ENCODE measurements around the gene DNAJB1. TPM values are rescaled to one million over a fixed set of nuclear protein-coding genes. Genes with fewer than 3 reads are reported as not detected.

DNAJB1 gene
- total and polyA plus RNA-seq, 2 experiments from 2014 or later, result 41.8 to 82.8 TPM

GRCh38 chr19:14560776-14561108 is 42.5 kb upstream of the DNAJB1 start:
- peaks cover 28% of the 10 kb centered on the region for H3K4me1 ChIP-seq (ENCODE audit: low read depth)

GRCh38 chr19:14559916-14560775 is 41.9 kb upstream of the DNAJB1 start:
- no peak for TF ChIP-seq CTCF (IDR thresholded peaks at IDR 0.05; ENCODE audit: low read depth, low read length)
- Histone ChIP-seq H3K27me3 (no peaks in the 10 kb centered on the region), H3K4me3 (no peak overlapping the region), H3K4me1 (ENCODE audit: low read depth) (peaks cover 28% of the 10 kb centered on the region), H3K9me3 (ENCODE audit: low read depth) (no peaks in the 10 kb centered on the region), H3K36me3 (peaks cover under 1% of the 10 kb centered on the region), H3K27ac (peak overlapping the region; percentile 92)
- no peak for DNase-seq (ENCODE audit: low read depth in 1 of 2, low spot score in 1 of 2)

More at GRCh38 chr19:14560776-14561108, 42.5 kb upstream of the DNAJB1 start:
- H3K9me3 ChIP-seq (ENCODE audit: low read depth), result no peaks in the 10 kb centered on the region
- H3K4me3 ChIP-seq, result no peak overlapping the region
- H3K27ac ChIP-seq, result peak overlapping the region; percentile 92
- H3K27me3 ChIP-seq, result no peaks in the 10 kb centered on the region
- no peak for DNase-seq (ENCODE audit: low read depth in 1 of 2, low spot score in 1 of 2)
- no peak for TF ChIP-seq CTCF (IDR thresholded peaks at IDR 0.05; ENCODE audit: low read depth, low read length)
- H3K36me3 ChIP-seq, result peaks cover 3% of the 10 kb centered on the region

- TF ChIP-seq CTCF (IDR thresholded peaks at IDR 0.05; ENCODE audit: low read depth, low read length), result no peak
- Histone ChIP-seq H3K27me3 (no peaks in the 10 kb centered on the region), H3K4me1 (ENCODE audit: low read depth) (peaks cover 28% of the 10 kb centered on the region), H3K27ac (peak overlapping the region; percentile 14), H3K4me3 (no peak overlapping the region), H3K36me3 (no peaks in the 10 kb centered on the region), H3K9me3 (ENCODE audit: low read depth) (no peaks in the 10 kb centered on the region)
- DNase-seq (ENCODE audit: low read depth in 1 of 2, low spot score in 1 of 2), result no peak
These were observed 40.3 kb upstream of the DNAJB1 start for GRCh38 chr19:14558370-14559066.

GRCh38 chr19:14556662-14557188 is 38.5 kb upstream of the DNAJB1 start:
- no peaks in the 10 kb centered on the region for H3K36me3 ChIP-seq
- H3K4me3 ChIP-seq, result no peak overlapping the region
- TF ChIP-seq CTCF (IDR thresholded peaks at IDR 0.05; ENCODE audit: low read depth, low read length), result peak; percentile 97
- H3K4me1 ChIP-seq (ENCODE audit: low read depth), result peaks cover 21% of the 10 kb centered on the region
- no peaks in the 10 kb centered on the region for H3K9me3 ChIP-seq (ENCODE audit: low read depth)
- no peak overlapping the region for H3K27ac ChIP-seq
- peak; percentile 85 to 87 for DNase-seq (ENCODE audit: low read depth in 1 of 2, low spot score in 1 of 2)
- no peaks in the 10 kb centered on the region for H3K27me3 ChIP-seq

GRCh38 chr19:14555918-14556661 is 37.9 kb upstream of the DNAJB1 start:
- H3K36me3 ChIP-seq, result no peaks in the 10 kb centered on the region
- H3K27me3 ChIP-seq, result no peaks in the 10 kb centered on the region
- no peaks in the 10 kb centered on the region for H3K9me3 ChIP-seq (ENCODE audit: low read depth)
- H3K27ac ChIP-seq, result no peak overlapping the region
- peaks cover 20% of the 10 kb centered on the region for H3K4me1 ChIP-seq (ENCODE audit: low read depth)
- no peak for TF ChIP-seq CTCF (IDR thresholded peaks at IDR 0.05; ENCODE audit: low read depth, low read length)
- peak in 1 of 2 donors; percentile 12 for DNase-seq (ENCODE audit: low read depth in 1 of 2, low spot score in 1 of 2)
- no peak overlapping the region for H3K4me3 ChIP-seq
